Astrocyte (in vitro differentiated cells and primary cell): ENCODE measurements around the gene OR2T2.
"Not testable (repeated sequence)": the region's sequence is repeated elsewhere in the genome, so short reads cannot be mapped to it uniquely, and the experiment has no call there.

Source experiments
- EZH2 ChIP-seq: IDR thresholded peaks from 2 replicates; pipeline ENCODE4 v1.6.1; 2012; ENCODE audit warnings: mild to moderate bottlenecking, low read length, inconsistent platforms; ENCODE audit not compliant: insufficient read depth
- TF ChIP-seq, protein P1 (sequence below): IDR thresholded peaks from 2 replicates; pipeline ENCODE4 v1.5.1; 2011; ENCODE audit warnings: low read depth, mild to moderate bottlenecking, inconsistent platforms, low read length, moderate library complexity; ENCODE audit not compliant: insufficient read depth

DNA sequence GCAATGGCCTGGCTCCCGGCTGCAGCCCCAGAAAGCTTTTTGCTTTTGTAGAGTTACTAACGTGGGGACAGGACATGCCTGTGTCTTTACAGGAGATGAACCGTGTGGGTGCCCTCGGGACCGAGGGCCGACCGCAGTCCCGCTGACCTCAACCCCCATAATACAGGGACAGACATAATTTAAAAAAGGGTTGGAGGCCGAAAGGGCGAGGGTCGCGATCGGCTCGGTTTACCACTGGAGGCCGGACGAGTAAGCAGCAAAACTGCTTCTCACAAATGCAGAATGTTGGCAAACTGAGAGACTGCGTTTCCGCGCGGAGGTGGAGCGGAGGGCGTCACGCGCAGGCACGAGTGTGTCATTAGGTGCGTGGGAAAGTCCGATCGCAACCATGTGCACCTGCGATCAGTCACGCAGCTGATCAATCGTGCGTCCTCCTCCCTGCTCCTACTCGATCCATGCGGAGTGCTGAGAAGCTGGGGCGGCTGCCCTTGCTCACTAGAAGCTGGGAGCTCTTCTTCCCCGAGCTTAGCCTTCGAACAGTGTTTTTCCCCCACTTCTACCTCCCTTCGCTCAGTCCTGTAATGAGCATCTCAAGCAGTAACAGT lies 11.5 kb upstream of the OR2T2 start:
- TF ChIP-seq, protein P1, sequence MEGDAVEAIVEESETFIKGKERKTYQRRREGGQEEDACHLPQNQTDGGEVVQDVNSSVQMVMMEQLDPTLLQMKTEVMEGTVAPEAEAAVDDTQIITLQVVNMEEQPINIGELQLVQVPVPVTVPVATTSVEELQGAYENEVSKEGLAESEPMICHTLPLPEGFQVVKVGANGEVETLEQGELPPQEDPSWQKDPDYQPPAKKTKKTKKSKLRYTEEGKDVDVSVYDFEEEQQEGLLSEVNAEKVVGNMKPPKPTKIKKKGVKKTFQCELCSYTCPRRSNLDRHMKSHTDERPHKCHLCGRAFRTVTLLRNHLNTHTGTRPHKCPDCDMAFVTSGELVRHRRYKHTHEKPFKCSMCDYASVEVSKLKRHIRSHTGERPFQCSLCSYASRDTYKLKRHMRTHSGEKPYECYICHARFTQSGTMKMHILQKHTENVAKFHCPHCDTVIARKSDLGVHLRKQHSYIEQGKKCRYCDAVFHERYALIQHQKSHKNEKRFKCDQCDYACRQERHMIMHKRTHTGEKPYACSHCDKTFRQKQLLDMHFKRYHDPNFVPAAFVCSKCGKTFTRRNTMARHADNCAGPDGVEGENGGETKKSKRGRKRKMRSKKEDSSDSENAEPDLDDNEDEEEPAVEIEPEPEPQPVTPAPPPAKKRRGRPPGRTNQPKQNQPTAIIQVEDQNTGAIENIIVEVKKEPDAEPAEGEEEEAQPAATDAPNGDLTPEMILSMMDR = not testable (repeated sequence)
- not testable (repeated sequence) for TF ChIP-seq EZH2
